Cardiac muscle cell (in vitro differentiated cells and primary cell): ENCODE data around the gene KIF7. TPM values are rescaled to one million over a fixed set of nuclear protein-coding genes. Genes with fewer than 3 reads are reported as not detected.
A peak's percentile ranks its signal among the peaks of the same experiment; 100 is the strongest.

Experiments used
- DNase-seq, 2 donors: peaks; one replicate each; pipeline versions ENCODE4 v3.0.0 to v3.0.0-alpha.2; 2010 to 2017; ENCODE audit warnings: low read depth in 1 of 2, low spot score in 1 of 2
- H3K27ac ChIP-seq: fragments of 200-600 bp; sonication (generic); 2 replicates; pipeline ENCODE4 v1.5.1; 2016
- H3K27me3 ChIP-seq: fragments of 200-600 bp; sonication (generic); 2 replicates; pipeline ENCODE4 v1.6.0; 2016; ENCODE audit warnings: control low read depth
- H3K36me3 ChIP-seq: fragments of 200-600 bp; sonication (generic); 2 replicates; pipeline ENCODE4 v1.5.1; 2016; ENCODE audit warnings: control low read depth
- H3K4me1 ChIP-seq: fragments of 200-600 bp; sonication (generic); 2 replicates; pipeline ENCODE4 v1.8.1; 2017; ENCODE audit warnings: low read depth, mild to moderate bottlenecking, mixed run types
- H3K4me3 ChIP-seq: fragments of 200-600 bp; sonication (generic); 2 replicates; pipeline ENCODE4 v1.5.1; 2016; ENCODE audit warnings: mild to moderate bottlenecking
- H3K9me3 ChIP-seq: fragments of 200-600 bp; sonication (generic); 2 replicates; pipeline ENCODE4 v1.5.1; 2017; ENCODE audit warnings: low read depth, mild to moderate bottlenecking, control low read depth
- polyA plus RNA-seq: library from polyadenylated mRNA; unstranded; fragments of >200 nt; fragmentation: Nextera tagmentation; extraction: Ambion mirVana; gene quantifications from 2 replicates; pipeline ENCODE4 v1.2.1, GENCODE V29; 2016
- total RNA-seq: library from RNA; depleted of rRNA; stranded (reverse); fragments of >200 nt; gene quantifications from 2 replicates; pipeline ENCODE4 v1.2.3, GENCODE V29; 2016
- TF ChIP-seq, protein P1 (sequence below): IDR thresholded peaks from 2 replicates; pipeline ENCODE4 v1.5.1; 2012; ENCODE audit warnings: low read depth, mild to moderate bottlenecking, low read length

The KIF7 gene
- total and polyA plus RNA-seq, 2 experiments from 2014 or later: 12.5 to 33.8 TPM

DNA sequence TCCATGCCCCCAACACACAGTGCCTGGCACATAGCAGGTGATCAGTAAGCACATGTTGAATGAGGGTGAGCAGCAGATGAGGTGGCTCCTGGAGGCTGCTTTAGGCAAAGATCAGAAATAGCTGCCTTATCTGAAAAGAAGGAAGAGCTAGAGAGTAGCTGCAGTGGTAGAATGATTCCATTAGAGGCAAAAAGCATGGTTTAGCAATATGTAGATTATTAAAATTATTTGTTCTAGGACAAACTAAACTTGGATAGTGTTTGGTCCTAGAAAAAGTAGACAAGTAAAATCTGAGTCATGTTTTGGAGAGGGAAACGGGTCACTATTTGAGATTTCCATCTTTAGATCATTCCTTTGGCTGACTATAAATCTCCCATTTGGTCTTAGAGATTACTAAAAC is 32.1 kb downstream of the KIF7 start:
- H3K4me3 ChIP-seq: no peak overlapping the region
- H3K4me1 ChIP-seq: no peaks in the 10 kb centered on the region
- no peaks in the 10 kb centered on the region for H3K9me3 ChIP-seq
- H3K27ac ChIP-seq: no peak overlapping the region
- TF ChIP-seq, protein P1, sequence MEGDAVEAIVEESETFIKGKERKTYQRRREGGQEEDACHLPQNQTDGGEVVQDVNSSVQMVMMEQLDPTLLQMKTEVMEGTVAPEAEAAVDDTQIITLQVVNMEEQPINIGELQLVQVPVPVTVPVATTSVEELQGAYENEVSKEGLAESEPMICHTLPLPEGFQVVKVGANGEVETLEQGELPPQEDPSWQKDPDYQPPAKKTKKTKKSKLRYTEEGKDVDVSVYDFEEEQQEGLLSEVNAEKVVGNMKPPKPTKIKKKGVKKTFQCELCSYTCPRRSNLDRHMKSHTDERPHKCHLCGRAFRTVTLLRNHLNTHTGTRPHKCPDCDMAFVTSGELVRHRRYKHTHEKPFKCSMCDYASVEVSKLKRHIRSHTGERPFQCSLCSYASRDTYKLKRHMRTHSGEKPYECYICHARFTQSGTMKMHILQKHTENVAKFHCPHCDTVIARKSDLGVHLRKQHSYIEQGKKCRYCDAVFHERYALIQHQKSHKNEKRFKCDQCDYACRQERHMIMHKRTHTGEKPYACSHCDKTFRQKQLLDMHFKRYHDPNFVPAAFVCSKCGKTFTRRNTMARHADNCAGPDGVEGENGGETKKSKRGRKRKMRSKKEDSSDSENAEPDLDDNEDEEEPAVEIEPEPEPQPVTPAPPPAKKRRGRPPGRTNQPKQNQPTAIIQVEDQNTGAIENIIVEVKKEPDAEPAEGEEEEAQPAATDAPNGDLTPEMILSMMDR: no peak
- no peak for DNase-seq
- peaks cover 30% of the 10 kb centered on the region for H3K36me3 ChIP-seq
- H3K27me3 ChIP-seq: no peaks in the 10 kb centered on the region

DNA sequence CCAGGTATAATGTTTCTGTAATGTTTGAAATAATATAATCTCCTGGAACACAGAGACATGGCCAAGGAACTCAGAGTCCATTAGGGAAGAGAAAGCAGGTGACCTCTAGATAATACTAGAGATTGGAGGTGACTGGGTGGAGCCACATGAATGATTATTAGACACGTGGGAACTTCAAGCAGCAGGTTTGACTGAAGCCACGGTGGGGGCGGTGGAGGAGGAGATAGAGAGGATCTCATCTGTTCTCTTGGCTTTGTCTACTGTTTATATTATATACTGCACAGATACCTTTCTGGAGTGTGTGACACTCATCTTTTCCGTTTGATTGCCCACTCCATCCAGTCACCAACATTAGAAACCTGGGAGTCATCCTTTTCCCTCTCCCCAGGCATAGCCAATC is 33.7 kb downstream of the KIF7 start:
- Histone ChIP-seq H3K36me3 (peaks cover 17% of the 10 kb centered on the region), H3K27ac (peak overlapping the region; percentile 3), H3K27me3 (no peaks in the 10 kb centered on the region), H3K9me3 (no peaks in the 10 kb centered on the region), H3K4me1 (no peaks in the 10 kb centered on the region), H3K4me3 (no peak overlapping the region)
- no peak for DNase-seq
- TF ChIP-seq, protein P1: no peak

DNA sequence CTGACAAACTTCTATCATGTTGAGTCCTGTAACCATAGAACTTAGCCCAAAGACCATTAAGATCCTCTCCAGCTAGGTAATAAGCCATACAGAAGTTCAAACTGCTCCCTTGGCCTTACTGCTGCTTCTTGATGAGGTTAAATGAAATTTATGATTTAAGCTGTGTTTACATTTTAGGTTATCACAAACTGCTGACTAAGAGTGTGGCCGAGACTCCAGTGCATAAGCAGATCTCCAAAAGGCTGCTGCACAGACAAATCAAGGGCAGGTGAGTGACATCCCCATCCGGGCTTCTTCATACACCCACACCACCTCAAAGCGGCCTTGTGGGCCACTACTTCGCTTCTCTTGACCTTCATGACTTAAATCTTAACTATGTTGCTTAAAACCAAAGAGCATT is 39.0 kb downstream of the KIF7 start:
- no peak for DNase-seq
- H3K4me3 ChIP-seq: no peak overlapping the region
- H3K9me3 ChIP-seq: no peaks in the 10 kb centered on the region
- H3K4me1 ChIP-seq: no peaks in the 10 kb centered on the region
- TF ChIP-seq, protein P1: no peak
- peaks cover 3% of the 10 kb centered on the region for H3K36me3 ChIP-seq
- H3K27ac ChIP-seq: no peak overlapping the region
- H3K27me3 ChIP-seq: no peaks in the 10 kb centered on the region

DNA sequence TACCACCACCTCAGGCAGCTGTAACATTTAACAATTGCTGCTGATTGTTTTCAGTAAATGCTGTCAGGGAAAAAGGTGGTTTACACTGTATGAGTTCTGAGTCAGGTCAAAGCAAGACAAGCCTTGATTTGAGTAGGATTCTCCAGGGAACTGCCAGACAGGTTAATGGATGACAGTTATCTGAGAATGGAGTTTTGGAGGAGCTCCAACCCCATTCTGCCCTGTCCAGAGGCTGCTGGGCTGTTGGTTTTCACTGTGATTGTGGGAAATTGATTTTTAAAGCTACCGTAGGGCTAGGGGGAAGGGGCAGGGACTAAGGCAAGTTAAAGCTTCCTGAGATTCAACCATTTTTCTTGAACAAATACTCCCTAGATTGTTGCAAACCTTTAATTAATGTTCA is 40.1 kb downstream of the KIF7 start:
- TF ChIP-seq, protein P1: no peak
- no peak overlapping the region for H3K4me3 ChIP-seq
- peaks cover 3% of the 10 kb centered on the region for H3K36me3 ChIP-seq
- H3K27ac ChIP-seq: no peak overlapping the region
- DNase-seq: no peak
- no peaks in the 10 kb centered on the region for H3K4me1 ChIP-seq
- no peaks in the 10 kb centered on the region for H3K9me3 ChIP-seq
- no peaks in the 10 kb centered on the region for H3K27me3 ChIP-seq

DNA sequence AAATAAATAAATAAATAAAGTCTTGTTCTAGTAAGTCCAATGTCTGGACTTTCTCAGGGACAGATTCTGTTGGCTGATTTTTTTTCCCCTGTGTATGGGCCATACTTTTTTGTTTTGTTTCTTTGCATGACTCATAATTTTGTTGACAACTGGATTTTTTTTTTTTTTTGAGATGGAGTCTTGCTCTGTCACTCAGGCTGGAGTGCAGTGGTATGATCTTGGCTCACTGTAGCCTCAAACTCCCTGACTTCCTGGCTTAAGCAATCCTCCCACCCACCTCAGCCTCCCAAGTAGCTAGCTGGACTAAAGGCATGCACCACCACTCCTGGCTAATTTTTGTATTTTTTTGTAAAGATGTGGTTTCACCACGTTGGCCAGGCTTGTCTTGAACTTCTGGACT is 41.1 kb downstream of the KIF7 start:
- Histone ChIP-seq H3K9me3 (no peaks in the 10 kb centered on the region), H3K27me3 (no peaks in the 10 kb centered on the region), H3K36me3 (peaks cover 5% of the 10 kb centered on the region), H3K27ac (no peak overlapping the region), H3K4me3 (no peak overlapping the region), H3K4me1 (no peaks in the 10 kb centered on the region)
- TF ChIP-seq, protein P1: no peak
- peak in 1 of 2 donors; percentile 62 for DNase-seq

GRCh38 chr15:89613031-89613430 is 42.2 kb downstream of the KIF7 start:
- DNase-seq: no peak
- Histone ChIP-seq H3K36me3 (peaks cover 5% of the 10 kb centered on the region), H3K4me1 (no peaks in the 10 kb centered on the region), H3K27me3 (no peaks in the 10 kb centered on the region), H3K9me3 (no peaks in the 10 kb centered on the region), H3K4me3 (no peak overlapping the region), H3K27ac (no peak overlapping the region)
- TF ChIP-seq, protein P1: no peak
